HG02571 (cell line): Measurements from ENCODE around the gene BICD1.
"Not testable (repeated sequence)": the region's sequence is repeated elsewhere in the genome, so short reads cannot be mapped to it uniquely, and the experiment has no call there.

Experiments
- ATAC-seq: cut with Tn5 transposase; IDR thresholded peaks from one replicate; pipeline ENCODE4 v1.9.1; 2021; ENCODE audit warnings: mild to moderate bottlenecking, moderate library complexity; ENCODE audit not compliant: unreplicated experiment

BICD1 gene

GRCh38 chr12:32272465-32272864 is 165.8 kb downstream of the BICD1 start:
- ATAC-seq, result no peak

- ATAC-seq, result peak; percentile 53
These were observed 166.4 kb downstream of the BICD1 start for GRCh38 chr12:32273063-32273522.

- peak; percentile 85 for ATAC-seq
These were observed 167.1 kb downstream of the BICD1 start for GRCh38 chr12:32273712-32274111.

- no peak for ATAC-seq
These were observed 168.0 kb downstream of the BICD1 start for GRCh38 chr12:32274665-32275064.

GRCh38 chr12:32275520-32275919 is 168.9 kb downstream of the BICD1 start:
- ATAC-seq, result not testable (repeated sequence)

- no peak for ATAC-seq
These were observed 171.1 kb downstream of the BICD1 start for GRCh38 chr12:32277774-32278173.

GRCh38 chr12:32281098-32281497 is 174.5 kb downstream of the BICD1 start:
- ATAC-seq, result no peak

GRCh38 chr12:32284561-32284960 is 177.9 kb downstream of the BICD1 start:
- ATAC-seq, result no peak

- no peak for ATAC-seq
These were observed 178.4 kb downstream of the BICD1 start for GRCh38 chr12:32285021-32285420.

- no peak for ATAC-seq
These were observed 178.8 kb downstream of the BICD1 start for GRCh38 chr12:32285489-32285888.

- ATAC-seq, result no peak
These were observed 183.8 kb downstream of the BICD1 start for GRCh38 chr12:32290411-32290810.

- no peak for ATAC-seq
These were observed 185.5 kb downstream of the BICD1 start for GRCh38 chr12:32292151-32292550.

GRCh38 chr12:32293808-32294419 is 187.3 kb downstream of the BICD1 start:
- no peak for ATAC-seq

- ATAC-seq, result no peak
These were observed 189.9 kb downstream of the BICD1 start for GRCh38 chr12:32296567-32296966.

- no peak for ATAC-seq
These were observed 192.3 kb downstream of the BICD1 start for GRCh38 chr12:32298917-32299316.

- ATAC-seq, result no peak
These were observed 194.6 kb downstream of the BICD1 start for GRCh38 chr12:32301216-32301615.

GRCh38 chr12:32302218-32303173 is 195.8 kb downstream of the BICD1 start:
- peak; percentile 87 for ATAC-seq

- no peak for ATAC-seq
These were observed 196.5 kb downstream of the BICD1 start for GRCh38 chr12:32303174-32303549.

GRCh38 chr12:32305163-32305562 is 198.5 kb downstream of the BICD1 start:
- ATAC-seq, result no peak

GRCh38 chr12:32307326-32307725 is 200.7 kb downstream of the BICD1 start:
- ATAC-seq, result no peak

GRCh38 chr12:32309811-32310736 is 203.4 kb downstream of the BICD1 start:
- no peak for ATAC-seq
